HepG2 (cell line): ENCODE measurements around the gene GREM1. TPM values are rescaled to one million over a fixed set of nuclear protein-coding genes. Genes with fewer than 3 reads are reported as not detected.
A peak's percentile ranks its signal among the peaks of the same experiment; 100 is the strongest.

ENCODE experiments used
- ATAC-seq: fragments of 200-7000 bp; cut with Tn5 transposase; 3 replicates; pipeline ENCODE4 v1.9.1; 2020; ENCODE audit warnings: mild to moderate bottlenecking, moderate library complexity
- BruUV-seq: library from RNA; stranded (reverse); fragments of 400-500 nt; replicated peaks from 2 replicates; lab custom pipeline; 2021; lab: Mats Ljungman, UMichigan
- CTCF ChIA-PET: fragments of 300-600 bp; formaldehyde crosslinking; extraction: SDS; loops from one replicate; lab custom pipeline; 2021; ENCODE audit warnings: low total read pairs, inconsistent platforms, low intra/inter-chr PET ratio; lab: Yijun Ruan, JAX
- POLR2A ChIA-PET: fragments of 350-600 bp; sonication (Branson Sonifier 250); formaldehyde crosslinking; loops from one replicate; lab custom pipeline; 2020; ENCODE audit warnings: antibody characterized with exemption, inconsistent platforms; lab: Yijun Ruan, JAX
- DNase-seq: peaks from one replicate; pipeline ENCODE4 v3.0.0-alpha.2; 2015; ENCODE audit warnings: low spot score
- FAIRE-seq: peaks from 3 replicates; lab custom pipeline; 2011; peaks lifted over from hg19 to GRCh38; lab: Jason Lieb, UNC
- H2AFZ ChIP-seq: one replicate; pipeline ENCODE4 v1.6.1; 2011; ENCODE audit warnings: low read length, inconsistent platforms
- H3K27ac ChIP-seq: fragments of 300-600 bp; 3 replicates; pipeline ENCODE4 v1.8.0; 2011; ENCODE audit warnings: mixed run types, mild to moderate bottlenecking, mixed read lengths, low read length, inconsistent platforms; ENCODE audit not compliant: insufficient read depth; ENCODE audit errors: extremely low read length
- H3K27me3 ChIP-seq, 2 experiments: fragments of 200-600 bp in 1 of 2; 2 replicates in 1 of 2; 3 replicates in 1 of 2; pipeline versions ENCODE4 v1.6.0 to v1.8.0; 2011; ENCODE audit warnings: low read length in 2 of 2, mild to moderate bottlenecking in 2 of 2, moderate library complexity in 2 of 2, inconsistent platforms in 1 of 2; ENCODE audit not compliant: insufficient read depth in 2 of 2, control insufficient read depth in 1 of 2
- H3K36me3 ChIP-seq, 2 experiments: fragments of 200-600 bp in 1 of 2; replicated peaks in 1 of 2; 2 replicates in 1 of 2; 3 replicates in 1 of 2; pipeline versions ENCODE4 v1.5.1 to v1.8.0; 2011; ENCODE audit warnings: low read length in 2 of 2, inconsistent platforms in 1 of 2; ENCODE audit not compliant: insufficient read depth in 2 of 2, control insufficient read depth in 1 of 2
- H3K4me1 ChIP-seq: 2 replicates; pipeline ENCODE4 v1.5.1; 2012; ENCODE audit warnings: low read length, inconsistent platforms; ENCODE audit not compliant: insufficient read depth
- H3K4me2 ChIP-seq: 2 replicates; pipeline ENCODE4 v1.6.0; 2011; ENCODE audit warnings: low read depth, low read length, inconsistent platforms
- H3K4me3 ChIP-seq, 3 experiments: fragments of 200-600 bp in 1 of 3; sonication (generic), shearing (Covaris generic) in 1 of 3; replicated peaks in 1 of 3; 2 replicates each; pipeline ENCODE4 v1.5.1; 2011 to 2016; ENCODE audit warnings: low read length in 3 of 3, inconsistent platforms in 2 of 3, low read depth in 2 of 3, mild to moderate bottlenecking in 2 of 3, control low read depth in 1 of 3, mixed read lengths in 1 of 3; ENCODE audit not compliant: insufficient read depth in 1 of 3
- H3K79me2 ChIP-seq: one replicate; pipeline ENCODE4 v1.6.1; 2011; ENCODE audit warnings: low read length, inconsistent platforms; ENCODE audit not compliant: insufficient read depth
- H3K9ac ChIP-seq: 2 replicates; pipeline ENCODE4 v1.6.0; 2011; ENCODE audit warnings: mild to moderate bottlenecking, low read depth, low read length, inconsistent platforms; ENCODE audit not compliant: insufficient read depth
- H3K9me3 ChIP-seq: 2 replicates; pipeline ENCODE4 v1.5.1; 2012; ENCODE audit warnings: mild to moderate bottlenecking, low read length
- H4K20me1 ChIP-seq: 2 replicates; pipeline ENCODE4 v1.6.0; 2011; ENCODE audit warnings: inconsistent platforms, mild to moderate bottlenecking, low read length, moderate library complexity; ENCODE audit not compliant: insufficient read depth
- ATF7 ChIP-seq, 2 experiments: fragments of 450-650 bp in 1 of 2; sonication (generic) in 1 of 2; formaldehyde crosslinking in 1 of 2; IDR thresholded peaks; 2 replicates each; pipeline versions ENCODE4 v1.4.0 to v1.6.1; 2016 to 2020; ENCODE audit warnings: antibody characterized with exemption in 1 of 2, mild to moderate bottlenecking in 1 of 2, missing genetic modification reagents in 1 of 2
- ATF7-NPFF ChIP-seq: sonication (generic); formaldehyde crosslinking; IDR thresholded peaks from 2 replicates; pipeline ENCODE4 v1.8.1; 2023; ENCODE audit warnings: mild to moderate bottlenecking, low read depth, missing genetic modification reagents, moderate library complexity
- EHMT2 ChIP-seq: fragments of 200-600 bp; sonication (generic); IDR thresholded peaks from 2 replicates; pipeline ENCODE4 v1.7.0; 2017; ENCODE audit warnings: antibody characterized with exemption, low read depth, low read length, borderline replicate concordance
- FLYWCH1 ChIP-seq: sonication (generic); formaldehyde crosslinking; IDR thresholded peaks from 2 replicates; pipeline ENCODE4 v1.8.1; 2023; ENCODE audit warnings: mild to moderate bottlenecking, missing genetic modification reagents
- FOXP1 ChIP-seq, 2 experiments: fragments of 450-650 bp in 1 of 2; IDR thresholded peaks; 2 replicates each; pipeline ENCODE4 v1.6.1; 2017 to 2018; ENCODE audit warnings: antibody characterized with exemption in 1 of 2
- NCOA2 ChIP-seq: sonication (generic); formaldehyde crosslinking; IDR thresholded peaks from 2 replicates; pipeline ENCODE4 v1.8.0; 2022; ENCODE audit warnings: inconsistent platforms
- NR2F2 ChIP-seq: IDR thresholded peaks from 2 replicates; pipeline ENCODE4 v1.6.1; 2012; ENCODE audit warnings: low read depth, inconsistent platforms, borderline replicate concordance
- PATZ1 ChIP-seq: sonication (generic); formaldehyde crosslinking; IDR thresholded peaks from 2 replicates; pipeline ENCODE4 v1.4.0; 2020; ENCODE audit warnings: missing genetic modification reagents
- SUZ12 ChIP-seq: fragments of 150-350 bp; IDR thresholded peaks from 2 replicates; pipeline ENCODE4 v1.6.1; 2014; ENCODE audit warnings: low read depth, low read length
- U2AF2 ChIP-seq: fragments of 200-400 bp; formaldehyde crosslinking; IDR thresholded peaks from 2 replicates; pipeline ENCODE4 v1.6.1; 2017; ENCODE audit warnings: low read depth, mild to moderate bottlenecking, low read length
- ZNF782 ChIP-seq: sonication (generic); formaldehyde crosslinking; IDR thresholded peaks from 2 replicates; pipeline ENCODE4 v1.4.0; 2020; ENCODE audit warnings: missing genetic modification reagents, mild to moderate bottlenecking, borderline replicate concordance
- WGBS: methylation state at CpG from one replicate; pipeline ENCODE4 v1.1.6; 2017; ENCODE audit warnings: low lambda C conversion rate; 5-methylcytosine and 5-hydroxymethylcytosine counted together
- in situ Hi-C: cut with HindIII; loops from 2 replicates; pipeline ENCODE4 v1.10.0; 2017; ENCODE audit warnings: low pct_unique_long_range_greater_than_20kb; ENCODE audit not compliant: extremely low pct_ligation_motif_present
- intact Hi-C: fragments of 100-400 bp; cut with micrococcal nuclease; formaldehyde crosslinking; loops from one replicate; pipeline ENCODE4 v1.10.0; 2022; ENCODE audit not compliant: unreplicated experiment
- polyA plus RNA-seq, 8 experiments: library from polyadenylated mRNA; depleted of rRNA in 3 of 8; stranded (reverse) in 7 of 8; unstranded in 1 of 8; fragments of >200 nt; fragmentation: Illumina TruSeq in 4 of 8; extraction: Trizol in 4 of 8; gene quantifications; 2 replicates each; pipeline versions ENCODE4 v1.2.1 to v1.2.3, GENCODE V29; 2011 to 2016; ENCODE audit warnings: low read depth in 4 of 8, missing spikeins in 1 of 8, mixed read lengths in 1 of 8; ENCODE audit not compliant: insufficient read depth in 1 of 8
- total RNA-seq, 5 experiments: library from RNA; depleted of rRNA; stranded (reverse); fragments of >200 nt; fragmentation: Illumina TruSeq; extraction: Trizol; gene quantifications; 2 replicates each; pipeline ENCODE4 v1.2.3, GENCODE V29; 2016; ENCODE audit warnings: low read depth in 1 of 5

GREM1 gene
- total and polyA plus RNA-seq, 2 of the 13 experiments (the other 11 are each of a cell fraction or from before 2014, with no cell fraction given): 0.02 to 0.08 TPM

- H3K79me2 ChIP-seq: no peaks in the 10 kb centered on the region
- intact Hi-C loops: no loop called here
- DNase-seq: no peak
- TF ChIP-seq ZNF782 (CRISPR knock-in tag): no peak
- peak; percentile 58; the same call in 1 of the 2 replicates for TF ChIP-seq ATF7 (IDR thresholded peaks at IDR 0.05)
- no peak for TF ChIP-seq ATF7 (CRISPR knock-in tag; IDR thresholded peaks at IDR 0.05)
- TF ChIP-seq FLYWCH1 (CRISPR knock-in tag): no peak
- TF ChIP-seq, all 625 proteins: peak for 1
- CTCF ChIA-PET: no interaction called here
- no peaks in the 10 kb centered on the region for H4K20me1 ChIP-seq
- in situ Hi-C loops: loop anchor here (10.0 kb wide), 1 partner anchor 466 kb away; no protein-coding TSS in a partner anchor
- no peaks in the 10 kb centered on the region for H3K9me3 ChIP-seq
- H3K4me1 ChIP-seq: peaks cover 25% of the 10 kb centered on the region
- no peak overlapping the region for H3K27ac ChIP-seq
- H3K4me3 ChIP-seq: no peak overlapping the region
- no peak overlapping the region for H3K9ac ChIP-seq
- BruUV-seq: no TSS peak
- no peak overlapping the region for H3K4me2 ChIP-seq
- WGBS: 100% methylated on average over 2 of the region's 2 CpGs
- no peaks in the 10 kb centered on the region for H3K36me3 ChIP-seq
- no peak overlapping the region for H2AFZ ChIP-seq
- no peak for ATAC-seq
- FAIRE-seq: no peak
- no peaks in the 10 kb centered on the region for H3K27me3 ChIP-seq
- POLR2A ChIA-PET: no interaction called here
Measured at GRCh38 chr15:32668942-32669341, 48.9 kb upstream of the GREM1 start.

GRCh38 chr15:32669896-32670611, 47.8 kb upstream of the GREM1 start:
- H3K27ac ChIP-seq: peak overlapping the region; percentile 2
- in situ Hi-C loops: loop anchor here (5.0 to 10.0 kb wide), 3 partner anchors 47 to 465 kb away; partner anchors contain the start of gene GREM1
- no peak for TF ChIP-seq FOXP1 (IDR thresholded peaks at IDR 0.05)
- peak; percentile 48; the same call in 1 of the 2 replicates for TF ChIP-seq FOXP1 (CRISPR knock-in tag; IDR thresholded peaks at IDR 0.05)
- peak; percentile 16; the same call in 1 of the 2 replicates for TF ChIP-seq NR2F2
- no peak for TF ChIP-seq SUZ12
- TF ChIP-seq NCOA2 (CRISPR knock-in tag): peak; percentile 69; the same call in 1 of the 2 replicates
- TF ChIP-seq PATZ1 (CRISPR knock-in tag): peak; percentile 50
- no peak for TF ChIP-seq ATF7-NPFF (CRISPR knock-in tag)
- no peak for TF ChIP-seq U2AF2
- TF ChIP-seq EHMT2: no peak; the same call in 1 of the 2 replicates

More at GRCh38 chr15:32669896-32670611, 47.8 kb upstream of the GREM1 start:
- H3K4me2 ChIP-seq: peak overlapping the region; percentile 30
- ChIA-PET POLR2A (interaction anchor here (1.0 kb wide), 1 partner anchor 270 kb away, joined by 3 read pairs; no protein-coding TSS in a partner anchor), CTCF (no interaction called here)
- no peaks in the 10 kb centered on the region for H3K27me3 ChIP-seq
- H3K9ac ChIP-seq: no peak overlapping the region
- FAIRE-seq (peak; percentile 64), ATAC-seq (peak; percentile 97), DNase-seq (peak; percentile 84)
- BruUV-seq: TSS peak; percentile 89
- H4K20me1 ChIP-seq: no peaks in the 10 kb centered on the region
- no peak overlapping the region for H2AFZ ChIP-seq
- H3K79me2 ChIP-seq: no peaks in the 10 kb centered on the region
- peak overlapping the region in 1 of 3 experiments; percentile 1; a peak in 1 of 6 replicates for H3K4me3 ChIP-seq
- intact Hi-C loops: no loop called here
- 23% methylated on average over 5 of the region's 5 CpGs for WGBS
- H3K36me3 ChIP-seq: no peaks in the 10 kb centered on the region
- no peaks in the 10 kb centered on the region for H3K9me3 ChIP-seq
- peaks cover 25% of the 10 kb centered on the region for H3K4me1 ChIP-seq
